Esophagus muscularis mucosa (tissue), 3 donors: ENCODE measurements around the gene RTKN.
A peak's percentile ranks its signal among the peaks of the same experiment; 100 is the strongest.

Source experiments
- POLR2A ChIP-seq: fragments of 450-650 bp; IDR thresholded peaks from one replicate; pipeline ENCODE4 v1.6.1; 2017; ENCODE audit warnings: antibody characterized with exemption, moderate library complexity, mild to moderate bottlenecking, low read depth
- POLR2AphosphoS5 ChIP-seq, 2 donors: sonication (generic); formaldehyde crosslinking; IDR thresholded peaks; one replicate each; pipeline ENCODE4 v1.6.1; 2017; ENCODE audit warnings: antibody characterized with exemption in 2 of 2
- TF ChIP-seq, protein P1 (sequence below), 3 experiments: fragments of 200-600 bp in 2 of 3; fragments of 450-650 bp in 1 of 3; sonication (generic) in 2 of 3; IDR thresholded peaks; one replicate each; pipeline ENCODE4 v1.5.1; 2017 to 2019; ENCODE audit warnings: antibody characterized with exemption in 3 of 3, mild to moderate bottlenecking in 2 of 3, moderate library complexity in 1 of 3

DNA sequence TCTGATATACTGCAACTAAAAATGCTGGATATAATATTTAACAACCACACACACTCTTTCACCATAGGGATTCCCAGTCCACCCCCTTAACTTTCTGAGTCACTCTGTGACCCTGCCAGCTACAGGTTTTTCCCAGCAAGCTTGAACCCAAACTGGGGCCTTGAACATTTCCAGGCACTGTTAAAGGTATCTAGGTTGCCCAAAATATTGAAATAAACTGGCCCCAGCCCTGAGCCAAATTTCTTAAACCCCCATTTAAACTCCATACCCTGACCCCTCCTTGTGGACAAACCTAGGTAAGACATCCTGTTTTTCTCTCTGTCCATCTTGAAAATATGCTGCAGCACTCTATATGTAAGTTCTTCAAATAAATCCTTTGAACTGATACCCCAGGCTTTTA lies 42.0 kb downstream of the RTKN start:
- TF ChIP-seq, protein P1, sequence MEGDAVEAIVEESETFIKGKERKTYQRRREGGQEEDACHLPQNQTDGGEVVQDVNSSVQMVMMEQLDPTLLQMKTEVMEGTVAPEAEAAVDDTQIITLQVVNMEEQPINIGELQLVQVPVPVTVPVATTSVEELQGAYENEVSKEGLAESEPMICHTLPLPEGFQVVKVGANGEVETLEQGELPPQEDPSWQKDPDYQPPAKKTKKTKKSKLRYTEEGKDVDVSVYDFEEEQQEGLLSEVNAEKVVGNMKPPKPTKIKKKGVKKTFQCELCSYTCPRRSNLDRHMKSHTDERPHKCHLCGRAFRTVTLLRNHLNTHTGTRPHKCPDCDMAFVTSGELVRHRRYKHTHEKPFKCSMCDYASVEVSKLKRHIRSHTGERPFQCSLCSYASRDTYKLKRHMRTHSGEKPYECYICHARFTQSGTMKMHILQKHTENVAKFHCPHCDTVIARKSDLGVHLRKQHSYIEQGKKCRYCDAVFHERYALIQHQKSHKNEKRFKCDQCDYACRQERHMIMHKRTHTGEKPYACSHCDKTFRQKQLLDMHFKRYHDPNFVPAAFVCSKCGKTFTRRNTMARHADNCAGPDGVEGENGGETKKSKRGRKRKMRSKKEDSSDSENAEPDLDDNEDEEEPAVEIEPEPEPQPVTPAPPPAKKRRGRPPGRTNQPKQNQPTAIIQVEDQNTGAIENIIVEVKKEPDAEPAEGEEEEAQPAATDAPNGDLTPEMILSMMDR (IDR thresholded peaks at IDR 0.05), result peak; percentile 18 to 44 (median 31)
- TF ChIP-seq POLR2A, result no peak
- TF ChIP-seq POLR2AphosphoS5 (IDR thresholded peaks at IDR 0.05), result no peak
